CD14-positive monocyte (primary cell): ENCODE measurements around the gene CYTH4. TPM values are rescaled to one million over a fixed set of nuclear protein-coding genes. Genes with fewer than 3 reads are reported as not detected.

Source experiments
- DNase-seq, 3 donors: peaks; one replicate each; pipeline ENCODE4 v3.0.0-alpha.2; 2011 to 2022
- H2AFZ ChIP-seq: 2 replicates; pipeline ENCODE4 v1.6.0; 2012; ENCODE audit warnings: mild to moderate bottlenecking, low read depth, low read length, inconsistent platforms; ENCODE audit not compliant: insufficient read depth, poor library complexity, severe bottlenecking
- H3K27ac ChIP-seq, 2 donors: 1 replicate in 1 of 2; 2 replicates in 1 of 2; pipeline ENCODE4 v1.5.1; 2012 to 2013; ENCODE audit warnings: low read length in 2 of 2, control low read depth in 1 of 2, inconsistent platforms in 1 of 2, low read depth in 1 of 2, mild to moderate bottlenecking in 1 of 2
- H3K27me3 ChIP-seq, 2 donors: one replicate each; pipeline versions ENCODE4 v1.6.0 to v1.6.1; 2011 to 2013; ENCODE audit warnings: low read length in 2 of 2; ENCODE audit not compliant: control insufficient read depth in 2 of 2, insufficient read depth in 2 of 2
- H3K36me3 ChIP-seq, 2 donors: replicated peaks in 1 of 2; 1 replicate in 1 of 2; 2 replicates in 1 of 2; pipeline versions ENCODE4 v1.5.1 to v1.6.1; 2012 to 2013; ENCODE audit warnings: low read length in 2 of 2, control low read depth in 1 of 2, inconsistent platforms in 1 of 2, mild to moderate bottlenecking in 1 of 2; ENCODE audit not compliant: insufficient read depth in 2 of 2, control insufficient read depth in 1 of 2
- H3K4me1 ChIP-seq, 2 donors: 1 replicate in 1 of 2; 2 replicates in 1 of 2; pipeline versions ENCODE4 v1.5.1 to v1.6.1; 2012 to 2013; ENCODE audit warnings: low read length in 2 of 2, control low read depth in 1 of 2, inconsistent platforms in 1 of 2, mild to moderate bottlenecking in 1 of 2, moderate library complexity in 1 of 2; ENCODE audit not compliant: insufficient read depth in 2 of 2, control insufficient read depth in 1 of 2
- H3K4me2 ChIP-seq: replicated peaks from 2 replicates; pipeline ENCODE3; 2012; ENCODE audit warnings: low read length, moderate library complexity, mild to moderate bottlenecking; ENCODE audit not compliant: poor library complexity, severe bottlenecking; ENCODE audit errors: extremely low read depth
- H3K4me3 ChIP-seq, 3 experiments: fragments of 200-600 bp in 1 of 3; sonication (generic) in 1 of 3; replicated peaks in 1 of 3; 1 replicate in 2 of 3; 2 replicates in 1 of 3; pipeline ENCODE4 v1.5.1; 2011 to 2013; ENCODE audit warnings: low read length in 3 of 3, mild to moderate bottlenecking in 3 of 3, control low read depth in 2 of 3, low read depth in 2 of 3, inconsistent platforms in 1 of 3, moderate library complexity in 1 of 3
- H3K79me2 ChIP-seq: 2 replicates; pipeline ENCODE4 v1.6.0; 2012; ENCODE audit warnings: mild to moderate bottlenecking, control low read depth, inconsistent platforms, low read length, moderate library complexity; ENCODE audit not compliant: insufficient read depth
- H3K9ac ChIP-seq: 2 replicates; pipeline ENCODE4 v1.6.0; 2017; ENCODE audit warnings: low read length, mild to moderate bottlenecking; ENCODE audit not compliant: insufficient read depth, poor library complexity, severe bottlenecking
- H3K9me3 ChIP-seq, 2 donors: replicated peaks in 1 of 2; 1 replicate in 1 of 2; 2 replicates in 1 of 2; pipeline versions ENCODE4 v1.5.1 to v1.6.1; 2012 to 2013; ENCODE audit warnings: low read length in 2 of 2, control low read depth in 1 of 2; ENCODE audit not compliant: control insufficient read depth in 1 of 2, insufficient read depth in 1 of 2
- H4K20me1 ChIP-seq: 2 replicates; pipeline ENCODE4 v1.6.0; 2012; ENCODE audit warnings: mild to moderate bottlenecking, low read length, control low read depth, moderate library complexity; ENCODE audit not compliant: insufficient read depth
- H3K27ac Mint-ChIP-seq, 7 donors: one replicate each; pipeline ENCODE4 v1.8.0; 2020; ENCODE audit warnings: mild to moderate bottlenecking in 7 of 7, mixed read lengths in 7 of 7, moderate library complexity in 6 of 7, inconsistent platforms in 2 of 7
- H3K27me3 Mint-ChIP-seq, 3 donors: one replicate each; pipeline ENCODE4 v1.8.0; 2021 to 2022; ENCODE audit warnings: low read depth in 3 of 3, mild to moderate bottlenecking in 3 of 3, mixed read lengths in 3 of 3, moderate library complexity in 3 of 3, inconsistent platforms in 1 of 3
- H3K36me3 Mint-ChIP-seq, 2 donors: one replicate each; pipeline ENCODE4 v1.8.0; 2020; ENCODE audit warnings: mixed read lengths in 2 of 2, inconsistent platforms in 1 of 2, mild to moderate bottlenecking in 1 of 2
- H3K4me1 Mint-ChIP-seq: one replicate; pipeline ENCODE4 v1.8.0; 2020; ENCODE audit warnings: mild to moderate bottlenecking, mixed read lengths
- H3K4me3 Mint-ChIP-seq, 2 donors: one replicate each; pipeline ENCODE4 v1.8.0; 2020; ENCODE audit warnings: mild to moderate bottlenecking in 2 of 2, mixed read lengths in 2 of 2, moderate library complexity in 1 of 2
- H3K9me3 Mint-ChIP-seq, 7 donors: one replicate each; pipeline ENCODE4 v1.8.0; 2020 to 2022; ENCODE audit warnings: mixed read lengths in 7 of 7, mild to moderate bottlenecking in 6 of 7, moderate library complexity in 6 of 7, inconsistent platforms in 2 of 7
- CTCF ChIP-seq: fragments of 200-600 bp; IDR thresholded peaks from one replicate; pipeline ENCODE4 v1.8.0; 2022; ENCODE audit warnings: antibody characterized with exemption, mild to moderate bottlenecking
- WGBS: methylation state at CpG from one replicate; pipeline ENCODE4 v1.1.5; 2013; ENCODE audit warnings: missing lambda C conversion rate; ENCODE audit not compliant: insufficient coverage; 5-methylcytosine and 5-hydroxymethylcytosine counted together
- intact Hi-C, 2 donors: fragments of 100-400 bp; cut with micrococcal nuclease; formaldehyde crosslinking; loops; one replicate each; pipeline versions ENCODE4 v1.15.0 to v1.15.1; 2023
- polyA plus RNA-seq, 3 donors: library from polyadenylated mRNA; depleted of rRNA in 1 of 3; unstranded in 2 of 3; stranded (reverse) in 1 of 3; fragments of 300-500 nt in 2 of 3; fragments of >200 nt in 1 of 3; fragmentation: Illumina TruSeq in 2 of 3; gene quantifications; 1 replicate in 2 of 3; 2 replicates in 1 of 3; pipeline ENCODE4 v1.2.3, GENCODE V29; 2012 to 2021

The CYTH4 gene
- polyA plus RNA-seq, 3 donors: 51.0 to 254 (median 70.0) TPM

- H3K4me3 Mint-ChIP-seq: no peak overlapping the region
- no peaks in the 10 kb centered on the region for H3K27me3 ChIP-seq
- intact Hi-C loops: loop anchor here in 1 of 2 donors (2.0 kb wide), 1 partner anchor 140 kb away; no protein-coding TSS in a partner anchor
- WGBS: 80% methylated on average over 5 of the region's 6 CpGs
- peaks cover 4 to 16% (median 8%) of the 10 kb centered on the region in 3 donors for H3K27me3 Mint-ChIP-seq
- peaks cover 35 to 36% of the 10 kb centered on the region in 2 donors for H3K36me3 Mint-ChIP-seq
- peaks cover 12% of the 10 kb centered on the region for H3K79me2 ChIP-seq
- TF ChIP-seq CTCF: no peak
- no peak overlapping the region for H3K4me3 ChIP-seq
- H3K27ac ChIP-seq: peak overlapping the region in 1 of 2 donors; percentile 35
- no peak overlapping the region for H3K9ac ChIP-seq
- H3K9me3 Mint-ChIP-seq: no peaks in the 10 kb centered on the region
- H3K36me3 ChIP-seq: peaks cover 29 to 38% of the 10 kb centered on the region in 2 donors
- H3K4me1 Mint-ChIP-seq: peaks cover 61% of the 10 kb centered on the region
- H4K20me1 ChIP-seq: peaks cover 20% of the 10 kb centered on the region
- H3K27ac Mint-ChIP-seq: peak overlapping the region in 5 of 7 donors; percentile 19 to 90 (median 64)
- no peaks in the 10 kb centered on the region for H3K9me3 ChIP-seq
- no peak overlapping the region for H3K4me2 ChIP-seq
- peaks cover 60 to 67% of the 10 kb centered on the region in 2 donors for H3K4me1 ChIP-seq
- no peak overlapping the region for H2AFZ ChIP-seq
- no peak for DNase-seq
Measured at GRCh38 chr22:37316405-37316804, 34.1 kb downstream of the CYTH4 start.

GRCh38 chr22:37316875-37317371, 34.6 kb downstream of the CYTH4 start:
- Mint-ChIP-seq H3K4me1 (peaks cover 60% of the 10 kb centered on the region), H3K36me3 (peaks cover 30 to 31% of the 10 kb centered on the region in 2 donors), H3K9me3 (no peaks in the 10 kb centered on the region), H3K4me3 (no peak overlapping the region), H3K27me3 (peaks cover 8 to 16% (median 8%) of the 10 kb centered on the region in 3 donors), H3K27ac (peak overlapping the region in 1 of 7 donors; percentile 19)
- TF ChIP-seq CTCF: peak; percentile 85
- H3K9ac ChIP-seq: no peak overlapping the region
- H3K36me3 ChIP-seq: peaks cover 24 to 32% of the 10 kb centered on the region in 2 donors
- intact Hi-C loops: loop anchor here (1.0 to 2.0 kb wide), 2 partner anchors 140 kb away; no protein-coding TSS in a partner anchor
- peak; percentile 76 to 88 (median 77) for DNase-seq
- H4K20me1 ChIP-seq: peaks cover 20% of the 10 kb centered on the region
- no peak overlapping the region for H2AFZ ChIP-seq
- no peak overlapping the region for H3K4me3 ChIP-seq
- no peak overlapping the region for H3K27ac ChIP-seq
- no peaks in the 10 kb centered on the region for H3K9me3 ChIP-seq
- 19% methylated on average over 7 of the region's 11 CpGs for WGBS
- H3K27me3 ChIP-seq: no peaks in the 10 kb centered on the region
- H3K4me1 ChIP-seq: peaks cover 58 to 67% of the 10 kb centered on the region in 2 donors
- H3K79me2 ChIP-seq: peaks cover 8% of the 10 kb centered on the region
- no peak overlapping the region for H3K4me2 ChIP-seq
